HepG2 (cell line): ENCODE data around the gene ANKRD52. TPM values are rescaled to one million over a fixed set of nuclear protein-coding genes. Genes with fewer than 3 reads are reported as not detected.
A peak's percentile ranks its signal among the peaks of the same experiment; 100 is the strongest.

ENCODE experiments used
- ATRX ChIP-seq: sonication (generic); formaldehyde crosslinking; IDR thresholded peaks from 2 replicates; pipeline ENCODE4 v1.4.0; 2020; ENCODE audit warnings: missing genetic modification reagents, borderline replicate concordance
- BRCA1 ChIP-seq: sonication (generic); formaldehyde crosslinking; IDR thresholded peaks from 2 replicates; pipeline ENCODE4 v1.4.0; 2020; ENCODE audit warnings: missing genetic modification reagents
- CC2D1A ChIP-seq: sonication (generic); formaldehyde crosslinking; IDR thresholded peaks from 2 replicates; pipeline ENCODE4 v1.8.1; 2023; ENCODE audit warnings: mild to moderate bottlenecking, missing genetic modification reagents
- DPF2 ChIP-seq: sonication (generic); formaldehyde crosslinking; IDR thresholded peaks from 2 replicates; pipeline ENCODE4 v1.4.0; 2020; ENCODE audit warnings: mild to moderate bottlenecking, low read depth, missing genetic modification reagents, borderline replicate concordance
- EZH2 ChIP-seq: conservative IDR thresholded peaks from 2 replicates; pipeline ENCODE4 v1.6.1; 2012; ENCODE audit warnings: mild to moderate bottlenecking, low read depth, low read length, moderate library complexity
- FOXK1 ChIP-seq: sonication (generic); formaldehyde crosslinking; IDR thresholded peaks from 2 replicates; pipeline ENCODE4 v1.4.0; 2020; ENCODE audit warnings: low read depth, missing genetic modification reagents, borderline replicate concordance
- MIXL1 ChIP-seq: IDR thresholded peaks from 2 replicates; pipeline ENCODE4 v1.6.1; 2016
- SP140L ChIP-seq: sonication (generic); formaldehyde crosslinking; IDR thresholded peaks from 2 replicates; pipeline ENCODE4 v1.4.0; 2020; ENCODE audit warnings: missing genetic modification reagents, borderline replicate concordance
- TBL1XR1 ChIP-seq: fragments of 150-350 bp; IDR thresholded peaks from 2 replicates; pipeline ENCODE4 v1.6.1; 2014; ENCODE audit warnings: borderline replicate concordance, low read length; ENCODE audit not compliant: partially characterized antibody
- TCF12 ChIP-seq, 2 experiments: fragments of 450-650 bp in 1 of 2; sonication (generic) in 1 of 2; formaldehyde crosslinking in 1 of 2; IDR thresholded peaks; 2 replicates each; pipeline versions ENCODE4 v1.6.1 to v1.8.0; 2017 to 2022; ENCODE audit warnings: antibody characterized with exemption in 1 of 2, mild to moderate bottlenecking in 1 of 2, missing genetic modification reagents in 1 of 2, moderate library complexity in 1 of 2
- TEAD3 ChIP-seq: optimal IDR thresholded peaks from 2 replicates; pipeline ENCODE3; 2016; ENCODE audit warnings: borderline replicate concordance
- ZFYVE20 ChIP-seq: sonication (generic); formaldehyde crosslinking; IDR thresholded peaks from 2 replicates; pipeline ENCODE4 v1.8.0; 2023; ENCODE audit warnings: low read depth, mild to moderate bottlenecking, moderate library complexity, missing genetic modification reagents, borderline replicate concordance
- ZMYM2 ChIP-seq: sonication (generic); formaldehyde crosslinking; IDR thresholded peaks from 2 replicates; pipeline ENCODE4 v1.8.0; 2022; ENCODE audit warnings: mild to moderate bottlenecking, missing genetic modification reagents
- ZNF10 ChIP-seq: sonication (generic); formaldehyde crosslinking; IDR thresholded peaks from 2 replicates; pipeline ENCODE4 v1.4.0; 2020; ENCODE audit warnings: mild to moderate bottlenecking, low read depth, missing genetic modification reagents, borderline replicate concordance
- ZNF292 ChIP-seq: sonication (generic); formaldehyde crosslinking; IDR thresholded peaks from 2 replicates; pipeline ENCODE4 v1.8.1; 2022; ENCODE audit warnings: mild to moderate bottlenecking, low read depth, missing genetic modification reagents, borderline replicate concordance
- ZNF34 ChIP-seq: sonication (generic); formaldehyde crosslinking; IDR thresholded peaks from 2 replicates; pipeline ENCODE4 v1.4.0; 2020; ENCODE audit warnings: mild to moderate bottlenecking, missing genetic modification reagents, borderline replicate concordance
- ZNF496 ChIP-seq: sonication (generic); formaldehyde crosslinking; IDR thresholded peaks from 2 replicates; pipeline ENCODE4 v1.8.1; 2023; ENCODE audit warnings: mild to moderate bottlenecking, moderate library complexity, missing genetic modification reagents; ENCODE audit not compliant: insufficient replicate concordance
- ZNF558 ChIP-seq: sonication (generic); formaldehyde crosslinking; IDR thresholded peaks from 2 replicates; pipeline ENCODE4 v1.9.0; 2022; ENCODE audit warnings: mild to moderate bottlenecking, missing genetic modification reagents, borderline replicate concordance
- ZNF614 ChIP-seq: IDR thresholded peaks from 2 replicates; pipeline ENCODE4 v1.6.1; 2018; ENCODE audit warnings: missing biosample characterization, missing genetic modification reagents, inconsistent platforms, borderline replicate concordance
- polyA plus RNA-seq, 8 experiments: library from polyadenylated mRNA; depleted of rRNA in 3 of 8; stranded (reverse) in 7 of 8; unstranded in 1 of 8; fragments of >200 nt; fragmentation: Illumina TruSeq in 4 of 8; extraction: Trizol in 4 of 8; gene quantifications; 2 replicates each; pipeline versions ENCODE4 v1.2.1 to v1.2.3, GENCODE V29; 2011 to 2016; ENCODE audit warnings: low read depth in 4 of 8, missing spikeins in 1 of 8, mixed read lengths in 1 of 8; ENCODE audit not compliant: insufficient read depth in 1 of 8
- total RNA-seq, 5 experiments: library from RNA; depleted of rRNA; stranded (reverse); fragments of >200 nt; fragmentation: Illumina TruSeq; extraction: Trizol; gene quantifications; 2 replicates each; pipeline ENCODE4 v1.2.3, GENCODE V29; 2016; ENCODE audit warnings: low read depth in 1 of 5
- TF ChIP-seq, protein P1 (sequence below): sonication (generic); formaldehyde crosslinking; IDR thresholded peaks from 2 replicates; pipeline ENCODE4 v1.4.0; 2020; ENCODE audit warnings: mild to moderate bottlenecking, missing genetic modification reagents, borderline replicate concordance
- TF ChIP-seq, protein P2 (sequence below): sonication (generic); formaldehyde crosslinking; IDR thresholded peaks from 2 replicates; pipeline ENCODE4 v1.4.0; 2020; ENCODE audit warnings: missing genetic modification reagents, borderline replicate concordance

The ANKRD52 gene
- total and polyA plus RNA-seq, 2 of the 13 experiments (the other 11 are each of a cell fraction or from before 2014, with no cell fraction given) = 7.8 to 9.2 TPM

DNA sequence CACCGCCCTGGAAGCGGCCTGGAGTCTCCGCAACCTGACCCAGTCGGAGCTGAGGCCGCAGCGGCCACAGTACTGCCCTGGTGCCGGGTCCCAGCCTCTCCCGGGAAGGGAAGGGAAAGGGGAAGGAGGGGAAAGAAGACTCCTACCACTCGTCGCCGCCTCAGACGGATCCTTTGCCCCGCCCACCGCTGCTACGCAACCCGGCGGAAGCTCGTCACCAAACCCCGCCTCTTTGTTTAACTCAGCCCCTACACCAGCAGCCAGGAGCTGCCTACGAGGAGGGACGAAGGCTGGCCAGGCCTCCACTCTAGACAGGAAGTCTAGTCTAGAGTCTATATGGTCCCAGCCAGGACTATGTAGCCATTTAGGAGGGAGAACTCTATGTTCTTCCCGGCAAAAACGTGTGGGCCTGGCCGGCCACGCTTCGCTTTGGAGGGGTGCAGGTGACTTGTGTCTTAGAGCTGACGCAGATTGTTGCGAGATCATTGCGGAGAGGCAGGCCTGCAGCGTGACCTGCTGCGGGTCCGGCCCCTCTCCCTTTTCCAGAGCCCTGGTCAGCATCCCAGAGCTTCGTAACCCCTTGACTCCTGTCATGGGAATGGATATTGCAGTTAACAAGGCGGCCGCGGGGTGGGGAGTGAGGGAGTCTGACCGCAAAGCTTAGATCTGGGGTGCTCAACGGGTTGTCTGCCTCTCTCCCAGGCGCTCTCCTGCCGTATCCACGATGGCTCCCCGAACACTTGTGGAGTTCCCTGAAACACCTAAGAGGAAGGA, 36.2 kb downstream of the ANKRD52 start, which contains the start of gene RNF41 (continued):
- TF ChIP-seq ZNF34 (no peak), ZFYVE20 (no peak), ZNF558 (CRISPR knock-in tag) (no peak), FOXK1 (CRISPR knock-in tag) (peak; percentile 76; the same call in 1 of the 2 replicates), SP140L (CRISPR knock-in tag) (0 out of 2 replicates have a peak, but pooled peaks have one; percentile 45), ATRX (CRISPR knock-in tag) (no peak), TEAD3 (CRISPR knock-in tag) (peak; percentile 63), ZNF496 (no peak), DPF2 (CRISPR knock-in tag) (no peak), BRCA1 (CRISPR knock-in tag) (peak; percentile 90), TBL1XR1 (no peak), MIXL1 (CRISPR knock-in tag) (0 out of 2 replicates have a peak, but pooled peaks have one; percentile 15), EZH2 (no peak), ZNF10 (CRISPR knock-in tag) (no peak), ZNF614 (CRISPR knock-in tag) (peak; percentile 72), ZMYM2 (CRISPR knock-in tag) (no peak), TCF12 (IDR thresholded peaks at IDR 0.05) (no peak), TCF12 (CRISPR knock-in tag; IDR thresholded peaks at IDR 0.05) (no peak), CC2D1A (CRISPR knock-in tag) (no peak), ZNF292 (CRISPR knock-in tag) (no peak)
- TF ChIP-seq, protein P1, sequence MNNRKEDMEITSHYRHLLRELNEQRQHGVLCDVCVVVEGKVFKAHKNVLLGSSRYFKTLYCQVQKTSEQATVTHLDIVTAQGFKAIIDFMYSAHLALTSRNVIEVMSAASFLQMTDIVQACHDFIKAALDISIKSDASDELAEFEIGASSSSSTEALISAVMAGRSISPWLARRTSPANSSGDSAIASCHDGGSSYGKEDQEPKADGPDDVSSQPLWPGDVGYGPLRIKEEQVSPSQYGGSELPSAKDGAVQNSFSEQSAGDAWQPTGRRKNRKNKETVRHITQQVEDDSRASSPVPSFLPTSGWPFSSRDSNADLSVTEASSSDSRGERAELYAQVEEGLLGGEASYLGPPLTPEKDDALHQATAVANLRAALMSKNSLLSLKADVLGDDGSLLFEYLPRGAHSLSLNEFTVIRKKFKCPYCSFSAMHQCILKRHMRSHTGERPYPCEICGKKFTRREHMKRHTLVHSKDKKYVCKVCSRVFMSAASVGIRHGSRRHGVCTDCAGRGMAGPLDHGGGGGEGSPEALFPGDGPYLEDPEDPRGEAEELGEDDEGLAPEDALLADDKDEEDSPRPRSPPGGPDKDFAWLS (CRISPR knock-in tag) = 0 out of 2 replicates have a peak, but pooled peaks have one; percentile 31
- TF ChIP-seq, protein P2, sequence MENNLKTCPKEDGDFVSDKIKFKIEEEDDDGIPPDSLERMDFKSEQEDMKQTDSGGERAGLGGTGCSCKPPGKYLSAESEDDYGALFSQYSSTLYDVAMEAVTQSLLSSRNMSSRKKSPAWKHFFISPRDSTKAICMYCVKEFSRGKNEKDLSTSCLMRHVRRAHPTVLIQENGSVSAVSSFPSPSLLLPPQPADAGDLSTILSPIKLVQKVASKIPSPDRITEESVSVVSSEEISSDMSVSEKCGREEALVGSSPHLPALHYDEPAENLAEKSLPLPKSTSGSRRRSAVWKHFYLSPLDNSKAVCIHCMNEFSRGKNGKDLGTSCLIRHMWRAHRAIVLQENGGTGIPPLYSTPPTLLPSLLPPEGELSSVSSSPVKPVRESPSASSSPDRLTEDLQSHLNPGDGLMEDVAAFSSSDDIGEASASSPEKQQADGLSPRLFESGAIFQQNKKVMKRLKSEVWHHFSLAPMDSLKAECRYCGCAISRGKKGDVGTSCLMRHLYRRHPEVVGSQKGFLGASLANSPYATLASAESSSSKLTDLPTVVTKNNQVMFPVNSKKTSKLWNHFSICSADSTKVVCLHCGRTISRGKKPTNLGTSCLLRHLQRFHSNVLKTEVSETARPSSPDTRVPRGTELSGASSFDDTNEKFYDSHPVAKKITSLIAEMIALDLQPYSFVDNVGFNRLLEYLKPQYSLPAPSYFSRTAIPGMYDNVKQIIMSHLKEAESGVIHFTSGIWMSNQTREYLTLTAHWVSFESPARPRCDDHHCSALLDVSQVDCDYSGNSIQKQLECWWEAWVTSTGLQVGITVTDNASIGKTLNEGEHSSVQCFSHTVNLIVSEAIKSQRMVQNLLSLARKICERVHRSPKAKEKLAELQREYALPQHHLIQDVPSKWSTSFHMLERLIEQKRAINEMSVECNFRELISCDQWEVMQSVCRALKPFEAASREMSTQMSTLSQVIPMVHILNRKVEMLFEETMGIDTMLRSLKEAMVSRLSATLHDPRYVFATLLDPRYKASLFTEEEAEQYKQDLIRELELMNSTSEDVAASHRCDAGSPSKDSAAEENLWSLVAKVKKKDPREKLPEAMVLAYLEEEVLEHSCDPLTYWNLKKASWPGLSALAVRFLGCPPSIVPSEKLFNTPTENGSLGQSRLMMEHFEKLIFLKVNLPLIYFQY (CRISPR knock-in tag) = peak; percentile 72
